ENCODE results near the gene HUNK. TPM values are rescaled to one million over a fixed set of nuclear protein-coding genes. Genes with fewer than 3 reads are reported as not detected.

The HUNK gene
- total RNA-seq, 1 donor from 2014 or later = 44.0 TPM

GRCh38 chr21:31924548-31924947, 51.7 kb downstream of the HUNK start:
- no peak for TF ChIP-seq CTCF (conservative IDR thresholded peaks at IDR 0.05)
- Mint-ChIP-seq H3K27me3 (no peaks in the 10 kb centered on the region), H3K4me1 (ENCODE audit: unreplicated experiment) (peaks cover 30% of the 10 kb centered on the region), H3K4me3 (no peak overlapping the region), H3K36me3 (peaks cover 21% of the 10 kb centered on the region), H3K27ac (no peak overlapping the region), H3K9me3 (peaks cover 8% of the 10 kb centered on the region)
- no peak for DNase-seq (ENCODE audit: extremely low spot score, unreplicated experiment)

- no peak overlapping the region for H3K4me3 Mint-ChIP-seq
- H3K36me3 Mint-ChIP-seq = peaks cover 12% of the 10 kb centered on the region
- no peak for TF ChIP-seq CTCF (conservative IDR thresholded peaks at IDR 0.05)
- DNase-seq (ENCODE audit: extremely low spot score, unreplicated experiment) = no peak
- H3K4me1 Mint-ChIP-seq (ENCODE audit: unreplicated experiment) = peaks cover 36% of the 10 kb centered on the region
- H3K27me3 Mint-ChIP-seq = no peaks in the 10 kb centered on the region
- H3K27ac Mint-ChIP-seq = no peak overlapping the region
- peaks cover 5% of the 10 kb centered on the region for H3K9me3 Mint-ChIP-seq
Measured at GRCh38 chr21:31926498-31926897, 53.7 kb downstream of the HUNK start.

GRCh38 chr21:31927689-31928353, 55.0 kb downstream of the HUNK start:
- TF ChIP-seq CTCF (conservative IDR thresholded peaks at IDR 0.05) = no peak
- Mint-ChIP-seq H3K27me3 (no peaks in the 10 kb centered on the region), H3K9me3 (peaks cover 5% of the 10 kb centered on the region), H3K4me3 (peak overlapping the region; percentile 27), H3K27ac (peak overlapping the region; percentile 20), H3K36me3 (peaks cover 17% of the 10 kb centered on the region), H3K4me1 (ENCODE audit: unreplicated experiment) (peaks cover 46% of the 10 kb centered on the region)
- no peak for DNase-seq (ENCODE audit: extremely low spot score, unreplicated experiment)

- Mint-ChIP-seq H3K4me1 (ENCODE audit: unreplicated experiment) (peaks cover 44% of the 10 kb centered on the region), H3K9me3 (peaks cover 5% of the 10 kb centered on the region), H3K27me3 (no peaks in the 10 kb centered on the region), H3K36me3 (peaks cover 18% of the 10 kb centered on the region), H3K4me3 (peak overlapping the region; percentile 27), H3K27ac (peak overlapping the region; percentile 20)
- TF ChIP-seq CTCF (conservative IDR thresholded peaks at IDR 0.05) = no peak
- no peak for DNase-seq (ENCODE audit: extremely low spot score, unreplicated experiment)
Measured at GRCh38 chr21:31928656-31929055, 55.8 kb downstream of the HUNK start.

- Mint-ChIP-seq H3K36me3 (peaks cover 22% of the 10 kb centered on the region), H3K27ac (peak overlapping the region; percentile 24), H3K9me3 (peaks cover 5% of the 10 kb centered on the region), H3K27me3 (no peaks in the 10 kb centered on the region), H3K4me3 (peak overlapping the region; percentile 67), H3K4me1 (ENCODE audit: unreplicated experiment) (peaks cover 47% of the 10 kb centered on the region)
- no peak for DNase-seq (ENCODE audit: extremely low spot score, unreplicated experiment)
- no peak for TF ChIP-seq CTCF (conservative IDR thresholded peaks at IDR 0.05)
Measured at GRCh38 chr21:31929548-31929947, 56.7 kb downstream of the HUNK start.
